Measurements from ENCODE around the gene TBC1D2.

DNA sequence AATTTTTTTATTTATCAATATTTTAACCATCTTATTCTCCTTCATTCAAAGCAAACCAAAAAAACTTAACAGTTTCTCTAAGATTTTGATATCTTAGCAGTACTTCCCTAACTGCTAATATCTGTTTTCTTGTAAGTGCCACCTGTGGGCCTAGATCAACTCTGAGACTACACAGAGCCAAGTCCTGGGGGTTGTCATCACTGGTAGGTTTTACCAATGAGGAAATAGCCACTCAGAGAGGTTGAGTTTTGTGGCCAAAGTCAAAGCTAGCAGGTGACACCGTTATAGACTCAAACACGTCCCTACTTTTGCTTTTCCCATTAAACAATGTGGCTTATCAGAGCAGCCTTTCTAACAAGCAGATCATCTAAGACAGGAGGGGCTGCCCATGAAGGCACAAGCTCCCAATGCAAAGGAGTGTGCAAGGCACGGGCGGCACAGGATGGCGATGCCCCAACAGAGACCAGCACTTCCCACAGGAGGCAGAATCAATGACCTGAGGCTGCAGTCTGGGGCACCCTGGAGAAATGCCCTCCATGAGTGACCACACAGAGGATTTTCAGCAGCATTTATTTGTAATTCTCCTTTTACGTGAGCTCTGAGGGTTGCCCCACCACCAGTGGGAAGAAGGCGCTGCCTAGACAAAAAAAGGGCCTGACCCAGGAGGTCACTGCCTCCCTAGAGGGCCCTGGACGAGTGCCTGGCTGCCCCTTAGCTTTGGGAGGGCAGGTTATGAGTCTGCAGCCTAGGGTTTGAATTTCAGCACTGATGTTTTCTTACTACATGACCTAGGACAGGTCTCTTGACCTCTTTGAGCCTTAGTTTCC lies 7.4 kb downstream of the TBC1D2 start:
- TF ChIP-seq, protein P1, sequence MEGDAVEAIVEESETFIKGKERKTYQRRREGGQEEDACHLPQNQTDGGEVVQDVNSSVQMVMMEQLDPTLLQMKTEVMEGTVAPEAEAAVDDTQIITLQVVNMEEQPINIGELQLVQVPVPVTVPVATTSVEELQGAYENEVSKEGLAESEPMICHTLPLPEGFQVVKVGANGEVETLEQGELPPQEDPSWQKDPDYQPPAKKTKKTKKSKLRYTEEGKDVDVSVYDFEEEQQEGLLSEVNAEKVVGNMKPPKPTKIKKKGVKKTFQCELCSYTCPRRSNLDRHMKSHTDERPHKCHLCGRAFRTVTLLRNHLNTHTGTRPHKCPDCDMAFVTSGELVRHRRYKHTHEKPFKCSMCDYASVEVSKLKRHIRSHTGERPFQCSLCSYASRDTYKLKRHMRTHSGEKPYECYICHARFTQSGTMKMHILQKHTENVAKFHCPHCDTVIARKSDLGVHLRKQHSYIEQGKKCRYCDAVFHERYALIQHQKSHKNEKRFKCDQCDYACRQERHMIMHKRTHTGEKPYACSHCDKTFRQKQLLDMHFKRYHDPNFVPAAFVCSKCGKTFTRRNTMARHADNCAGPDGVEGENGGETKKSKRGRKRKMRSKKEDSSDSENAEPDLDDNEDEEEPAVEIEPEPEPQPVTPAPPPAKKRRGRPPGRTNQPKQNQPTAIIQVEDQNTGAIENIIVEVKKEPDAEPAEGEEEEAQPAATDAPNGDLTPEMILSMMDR (IDR thresholded peaks at IDR 0.05; ENCODE audit: insufficient read depth, low read length): no peak
- no peak for TF ChIP-seq POLR2AphosphoS5 (IDR thresholded peaks at IDR 0.05; ENCODE audit: low read depth)

All from HL-60 (cell line).